Glutamatergic neuron (in vitro differentiated cells): Measurements from ENCODE around the gene ATP2B2. TPM values are rescaled to one million over a fixed set of nuclear protein-coding genes. Genes with fewer than 3 reads are reported as not detected.
A peak's percentile ranks its signal among the peaks of the same experiment; 100 is the strongest.

Experiments used
- DNase-seq: peaks from one replicate; pipeline ENCODE4 v3.0.0; 2022
- H3K27ac Mint-ChIP-seq: one replicate; pipeline ENCODE4 v1.8.0; 2020; ENCODE audit warnings: mild to moderate bottlenecking, mixed read lengths, inconsistent platforms; ENCODE audit not compliant: unreplicated experiment
- H3K27me3 Mint-ChIP-seq: one replicate; pipeline ENCODE4 v1.8.0; 2020; ENCODE audit warnings: mild to moderate bottlenecking, moderate library complexity, mixed read lengths, inconsistent platforms; ENCODE audit not compliant: unreplicated experiment
- H3K36me3 Mint-ChIP-seq: one replicate; pipeline ENCODE4 v1.8.0; 2020; ENCODE audit warnings: mild to moderate bottlenecking, mixed read lengths, inconsistent platforms; ENCODE audit not compliant: unreplicated experiment
- H3K4me1 Mint-ChIP-seq: one replicate; pipeline ENCODE4 v1.8.0; 2020; ENCODE audit warnings: mild to moderate bottlenecking, low read depth, mixed read lengths, inconsistent platforms; ENCODE audit not compliant: unreplicated experiment
- H3K4me3 Mint-ChIP-seq: one replicate; pipeline ENCODE4 v1.8.0; 2020; ENCODE audit warnings: mild to moderate bottlenecking, mixed read lengths, inconsistent platforms; ENCODE audit not compliant: unreplicated experiment
- H3K9me3 Mint-ChIP-seq: one replicate; pipeline ENCODE4 v1.8.0; 2020; ENCODE audit warnings: mild to moderate bottlenecking, moderate library complexity, mixed read lengths, inconsistent platforms; ENCODE audit not compliant: unreplicated experiment
- CTCF ChIP-seq: fragments of 200-600 bp; sonication (generic); IDR thresholded peaks from one replicate; pipeline ENCODE4 v1.5.0; 2021; ENCODE audit not compliant: partially characterized antibody, unreplicated experiment
- total RNA-seq: library from RNA; stranded (reverse); fragmentation: NEBNext Ultra II Directional; extraction: Animal tissue kit (Norgen Biotek cat#: 25700); gene quantifications from one replicate; pipeline ENCODE4 v1.2.1, GENCODE V29; 2021; ENCODE audit not compliant: unreplicated experiment

Gene ATP2B2
- total RNA-seq, 1 donor from 2014 or later = 31.2 TPM

DNA sequence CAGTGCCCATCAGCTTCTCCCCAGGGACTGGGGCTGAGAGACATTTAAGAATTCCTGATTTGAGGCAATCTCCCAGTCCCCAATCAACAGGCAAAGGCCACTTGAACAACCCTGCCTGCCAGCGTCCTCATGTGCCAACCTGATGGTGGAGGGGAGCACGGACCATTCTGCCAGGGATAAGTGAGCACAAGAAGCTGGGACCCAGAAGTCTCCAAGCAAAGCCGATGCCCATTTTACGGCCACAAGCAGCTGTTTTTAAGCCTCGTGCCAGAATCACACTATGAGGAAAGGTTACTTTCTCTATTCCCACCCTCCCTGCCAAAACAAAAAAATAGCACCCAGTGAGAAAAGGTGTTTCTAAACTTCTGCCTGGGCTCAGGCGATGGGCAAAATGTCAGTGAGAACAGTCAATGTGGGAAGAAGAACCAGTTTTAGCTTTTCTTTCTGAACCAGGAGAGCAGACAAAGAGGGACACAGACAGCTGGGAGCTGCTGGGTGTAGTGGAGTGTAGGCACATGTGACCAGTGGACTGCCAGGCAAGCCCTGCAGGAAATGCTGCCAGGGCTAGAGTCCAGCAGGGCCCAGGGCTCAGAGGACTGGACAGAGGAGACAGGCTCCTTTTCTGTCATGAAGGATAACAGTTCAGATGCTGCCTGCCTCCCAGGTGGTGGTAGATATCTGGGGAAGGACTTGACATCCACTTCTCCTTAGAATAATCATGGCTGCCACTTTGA is 57.7 kb downstream of the ATP2B2 start:
- Mint-ChIP-seq H3K36me3 (peaks cover 5% of the 10 kb centered on the region), H3K27me3 (peaks cover 4% of the 10 kb centered on the region), H3K9me3 (peaks cover 4% of the 10 kb centered on the region), H3K27ac (no peak overlapping the region), H3K4me3 (no peak overlapping the region), H3K4me1 (peaks cover 26% of the 10 kb centered on the region)
- DNase-seq = no peak
- TF ChIP-seq CTCF = no peak

GRCh38 chr3:10447110-10447509 is 58.3 kb downstream of the ATP2B2 start:
- Mint-ChIP-seq H3K27me3 (peaks cover 4% of the 10 kb centered on the region), H3K4me1 (peaks cover 26% of the 10 kb centered on the region), H3K27ac (no peak overlapping the region)

DNA sequence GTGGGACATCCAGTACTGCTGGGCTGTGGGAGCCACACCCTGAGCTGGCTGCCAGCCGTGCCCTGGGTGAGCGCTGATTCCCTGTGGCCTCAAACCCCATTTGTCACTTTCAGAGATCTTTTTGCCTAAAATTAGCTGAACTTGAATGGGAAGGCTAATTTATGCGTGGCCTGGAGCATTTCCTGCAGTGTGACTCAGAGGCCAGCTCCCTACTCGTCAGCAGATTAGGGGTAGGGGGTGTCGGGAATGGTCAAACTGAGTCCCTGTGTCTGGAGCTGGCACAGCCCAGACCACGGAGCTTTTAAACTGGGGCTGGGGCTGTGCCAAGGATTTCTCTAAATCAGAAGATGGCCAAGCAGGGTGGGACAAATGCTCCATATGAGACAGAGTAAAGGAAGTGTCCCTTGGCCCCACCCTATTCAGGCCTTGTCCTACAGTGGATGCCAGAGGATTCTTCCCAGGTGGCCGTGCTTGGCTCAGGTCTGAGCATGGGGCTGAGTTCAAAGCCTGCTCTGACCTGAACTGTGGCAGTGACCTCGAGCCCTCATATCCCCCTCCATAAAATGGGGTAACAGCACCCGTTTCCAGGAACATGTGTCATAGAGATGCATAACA is 59.7 kb downstream of the ATP2B2 start:
- H3K4me1 Mint-ChIP-seq = peaks cover 23% of the 10 kb centered on the region

More at GRCh38 chr3:10447110-10447509, 58.3 kb downstream of the ATP2B2 start:
- no peak overlapping the region for H3K4me3 Mint-ChIP-seq
- TF ChIP-seq CTCF = no peak
- peaks cover 4% of the 10 kb centered on the region for H3K9me3 Mint-ChIP-seq
- peaks cover 5% of the 10 kb centered on the region for H3K36me3 Mint-ChIP-seq
- DNase-seq = no peak

DNA sequence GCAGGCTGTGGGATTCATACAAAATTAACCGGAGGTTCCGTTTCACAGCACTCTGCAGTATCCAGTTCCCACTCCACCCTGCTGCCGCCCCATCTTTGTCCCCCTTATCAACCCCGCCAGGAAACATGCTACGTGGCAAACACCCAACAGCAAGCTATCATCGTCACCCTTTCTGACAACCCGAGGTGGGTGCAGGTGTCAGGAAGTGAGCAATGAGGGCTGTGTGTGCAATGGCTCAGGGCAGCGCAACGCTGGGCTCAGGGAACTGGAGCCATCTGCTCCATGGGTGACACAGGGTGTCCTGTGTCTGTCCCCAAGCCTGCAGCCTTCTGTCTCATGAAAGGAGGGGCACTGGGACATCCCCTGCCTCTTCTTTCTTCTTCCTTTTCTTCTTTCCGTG is 60.9 kb downstream of the ATP2B2 start:
- Mint-ChIP-seq H3K27me3 (peaks cover 6% of the 10 kb centered on the region), H3K27ac (peak overlapping the region; percentile 53), H3K4me3 (no peak overlapping the region), H3K9me3 (peaks cover 4% of the 10 kb centered on the region), H3K36me3 (peaks cover 5% of the 10 kb centered on the region), H3K4me1 (peaks cover 23% of the 10 kb centered on the region)
- no peak for TF ChIP-seq CTCF
- DNase-seq = no peak

More for the DNA sequence above, 59.7 kb downstream of the ATP2B2 start:
- H3K36me3 Mint-ChIP-seq = peaks cover 5% of the 10 kb centered on the region
- TF ChIP-seq CTCF = no peak
- DNase-seq = no peak
- peaks cover 4% of the 10 kb centered on the region for H3K9me3 Mint-ChIP-seq
- H3K4me3 Mint-ChIP-seq = no peak overlapping the region
- no peak overlapping the region for H3K27ac Mint-ChIP-seq
- peaks cover 7% of the 10 kb centered on the region for H3K27me3 Mint-ChIP-seq

GRCh38 chr3:10444110-10444429 is 61.3 kb downstream of the ATP2B2 start:
- peaks cover 6% of the 10 kb centered on the region for H3K27me3 Mint-ChIP-seq
- peaks cover 23% of the 10 kb centered on the region for H3K4me1 Mint-ChIP-seq
- peaks cover 4% of the 10 kb centered on the region for H3K9me3 Mint-ChIP-seq
- H3K4me3 Mint-ChIP-seq = no peak overlapping the region
- no peak for DNase-seq
- no peak for TF ChIP-seq CTCF
- peaks cover 5% of the 10 kb centered on the region for H3K36me3 Mint-ChIP-seq
- H3K27ac Mint-ChIP-seq = peak overlapping the region; percentile 53
